Endothelial cell (in vitro differentiated cells): ENCODE results near the gene VPS37C. TPM values are rescaled to one million over a fixed set of nuclear protein-coding genes. Genes with fewer than 3 reads are reported as not detected.
"Not testable (repeated sequence)": the region's sequence is repeated elsewhere in the genome, so short reads cannot be mapped to it uniquely, and the experiment has no call there.

Experiments used
- DNase-seq: peaks from one replicate; pipeline ENCODE4 v3.0.0; 2021; ENCODE audit warnings: low spot score
- H3K27ac Mint-ChIP-seq: one replicate; pipeline ENCODE4 v1.8.0; 2021; ENCODE audit warnings: mixed read lengths, inconsistent platforms; ENCODE audit not compliant: unreplicated experiment
- H3K27me3 Mint-ChIP-seq: one replicate; pipeline ENCODE4 v1.8.0; 2021; ENCODE audit warnings: mild to moderate bottlenecking, moderate library complexity, mixed read lengths, inconsistent platforms; ENCODE audit not compliant: unreplicated experiment
- H3K36me3 Mint-ChIP-seq: one replicate; pipeline ENCODE4 v1.8.0; 2021; ENCODE audit warnings: mild to moderate bottlenecking, low read depth, mixed read lengths, inconsistent platforms; ENCODE audit not compliant: unreplicated experiment
- H3K4me1 Mint-ChIP-seq: one replicate; pipeline ENCODE4 v1.8.0; 2021; ENCODE audit warnings: mild to moderate bottlenecking, mixed read lengths, inconsistent platforms; ENCODE audit not compliant: unreplicated experiment
- H3K4me3 Mint-ChIP-seq: one replicate; pipeline ENCODE4 v1.8.0; 2021; ENCODE audit warnings: mild to moderate bottlenecking, mixed read lengths, inconsistent platforms; ENCODE audit not compliant: unreplicated experiment
- H3K9me3 Mint-ChIP-seq: one replicate; pipeline ENCODE4 v1.8.0; 2021; ENCODE audit warnings: mixed read lengths, inconsistent platforms; ENCODE audit not compliant: unreplicated experiment
- CTCF ChIP-seq: fragments of 200-600 bp; sonication (generic); IDR thresholded peaks from one replicate; pipeline ENCODE4 v1.5.0; 2021; ENCODE audit warnings: antibody characterized with exemption; ENCODE audit not compliant: unreplicated experiment
- long read RNA-seq: library from polyadenylated mRNA; unstranded; transcript quantifications from one replicate; pipeline ENCODE4 v2.0.0, GENCODE V29; 2020; ENCODE audit not compliant: unreplicated experiment
- total RNA-seq: library from RNA; stranded (reverse); fragmentation: NEBNext Ultra II Directional; extraction: Animal tissue kit (Norgen Biotek cat#: 25700); gene quantifications from one replicate; pipeline ENCODE4 v1.2.1, GENCODE V29; 2021; ENCODE audit not compliant: unreplicated experiment

VPS37C gene
- 23.9 TPM for total RNA-seq
- long read RNA-seq, partial matches to known transcripts: 0 of 2 reads
- long read RNA-seq, other reads (novel, unspliced or antisense): 2 of 2 reads

DNA sequence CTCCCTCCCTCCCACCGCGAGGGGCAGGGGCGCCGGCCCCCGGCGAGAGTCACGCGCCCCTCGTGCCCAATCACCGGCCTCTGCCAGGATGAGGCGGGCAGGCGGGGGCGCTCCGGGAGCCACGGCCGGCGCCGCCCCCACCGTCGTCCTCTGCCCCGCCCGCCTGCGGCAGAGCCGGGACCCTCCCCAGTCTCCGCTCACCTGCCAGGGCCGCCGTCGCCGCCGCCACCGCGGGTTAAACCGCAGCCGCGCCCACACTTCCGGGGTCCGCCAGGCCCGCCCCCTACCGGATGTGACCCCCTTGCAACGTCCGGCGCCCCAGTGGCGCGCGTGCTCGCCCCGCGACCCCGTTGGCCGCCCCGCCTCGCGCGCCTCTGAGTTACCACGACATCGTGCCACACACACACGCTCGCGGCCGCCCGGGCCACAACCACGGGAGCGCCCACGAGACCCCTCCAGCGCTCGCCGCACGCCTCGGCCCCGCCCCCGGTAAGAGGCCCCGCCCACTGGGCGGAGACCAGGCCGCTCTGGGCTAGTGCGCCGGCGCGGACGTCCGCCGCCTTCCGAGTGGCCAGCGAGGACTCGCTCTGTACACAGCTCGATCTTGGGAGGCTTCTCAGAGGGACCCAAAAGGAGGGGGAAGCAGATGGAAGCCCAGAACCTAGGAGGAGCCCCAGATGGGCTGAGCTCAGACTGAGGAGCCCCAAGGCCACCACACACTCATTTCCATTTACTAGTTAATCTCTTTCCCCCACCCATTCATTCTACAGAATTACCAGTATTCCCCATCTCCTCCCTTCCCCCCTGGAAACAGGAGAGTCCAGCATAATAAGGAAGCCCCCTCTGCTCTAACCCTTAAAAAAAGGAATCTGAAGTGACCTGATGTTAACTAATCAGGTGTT, at the start of gene VPS37C:
Gene VPS37C (minus strand): TSS at position 237 of the 902 bp plus-strand sequence. CDS start 22,597 bp downstream, outside the sequence.
- DNase-seq: peak; percentile 98
- H3K4me3 Mint-ChIP-seq: peak within 1 kb of the TSS; percentile 92
- H3K36me3 Mint-ChIP-seq: no peaks in the 10 kb centered on the region
- H3K4me1 Mint-ChIP-seq: peaks cover 47% of the 10 kb centered on the region
- peaks cover 6% of the 10 kb centered on the region for H3K27me3 Mint-ChIP-seq
- peak; percentile 34 for TF ChIP-seq CTCF
- no peaks in the 10 kb centered on the region for H3K9me3 Mint-ChIP-seq
- peak within 1 kb of the TSS; percentile 93 for H3K27ac Mint-ChIP-seq

DNA sequence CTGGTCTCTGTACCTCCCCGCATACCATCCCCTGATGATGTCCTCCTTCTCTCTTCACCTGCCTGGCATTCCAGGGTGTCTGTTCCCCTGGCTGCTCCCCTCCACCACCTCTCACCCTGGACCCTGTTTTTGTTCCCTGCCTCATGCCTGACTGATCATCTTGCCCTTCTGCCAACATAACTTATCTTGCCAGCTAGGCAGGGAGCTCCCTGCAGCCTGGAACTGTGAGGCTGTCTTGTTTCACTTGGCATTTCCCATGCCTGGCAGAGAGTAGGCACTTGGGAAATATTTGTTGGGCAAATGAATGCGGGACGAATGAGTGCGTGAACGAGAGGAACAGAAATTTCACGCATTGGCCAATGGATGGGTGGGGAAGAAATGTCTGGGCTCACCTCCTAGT, 49.4 kb upstream of the VPS37C start:
- H3K9me3 Mint-ChIP-seq, H3K27me3 Mint-ChIP-seq, H3K36me3 Mint-ChIP-seq, H3K4me1 Mint-ChIP-seq, DNase-seq, H3K4me3 Mint-ChIP-seq, H3K27ac Mint-ChIP-seq: not testable (repeated sequence)

- H3K27me3 Mint-ChIP-seq, H3K36me3 Mint-ChIP-seq, H3K9me3 Mint-ChIP-seq, DNase-seq, H3K27ac Mint-ChIP-seq, H3K4me3 Mint-ChIP-seq, H3K4me1 Mint-ChIP-seq: not testable (repeated sequence)
Observed at GRCh38 chr11:61207636-61208310, 46.5 kb upstream of the VPS37C start.

DNA sequence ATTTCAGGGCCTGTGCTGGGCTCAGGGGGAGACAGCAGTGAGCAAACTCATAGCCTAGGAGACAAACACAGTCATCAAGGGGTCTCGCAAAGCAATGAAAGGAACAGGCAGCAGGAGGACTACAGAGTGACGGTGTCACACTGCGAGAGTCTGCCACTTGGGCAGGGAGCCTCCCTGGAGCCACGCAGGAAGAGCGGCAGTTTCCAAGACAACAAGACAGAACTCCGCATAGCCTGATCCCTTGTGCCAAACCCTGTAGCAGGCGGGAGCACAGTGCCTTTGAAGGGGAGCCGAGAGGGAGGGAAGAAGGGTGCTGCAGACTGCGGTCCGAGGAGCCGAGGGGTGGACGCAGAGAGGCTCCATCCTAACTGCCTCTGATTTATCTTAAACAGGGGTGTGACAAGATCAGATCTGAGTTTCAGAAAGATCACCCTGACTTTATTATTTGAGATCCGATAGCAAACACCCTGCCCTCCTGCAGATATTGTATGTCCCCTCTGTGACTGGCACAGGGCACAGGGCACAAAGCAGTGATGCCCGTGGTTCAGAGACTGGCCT, 43.4 kb upstream of the VPS37C start:
- H3K27me3 Mint-ChIP-seq, H3K4me1 Mint-ChIP-seq, H3K9me3 Mint-ChIP-seq, DNase-seq, H3K4me3 Mint-ChIP-seq, H3K36me3 Mint-ChIP-seq, H3K27ac Mint-ChIP-seq: not testable (repeated sequence)

- DNase-seq, H3K4me1 Mint-ChIP-seq, H3K36me3 Mint-ChIP-seq, H3K4me3 Mint-ChIP-seq, H3K9me3 Mint-ChIP-seq, H3K27ac Mint-ChIP-seq, H3K27me3 Mint-ChIP-seq: not testable (repeated sequence)
Observed at GRCh38 chr11:61203873-61204272, 42.6 kb upstream of the VPS37C start.

- H3K9me3 Mint-ChIP-seq: not testable (repeated sequence)
Observed at GRCh38 chr11:61202950-61203746, 41.9 kb upstream of the VPS37C start, which contains the start of gene PGA3. TSS of gene PGA3 (plus strand) at chr11:61203515. CDS start at chr11:61203565, 50 bp downstream.

GRCh38 chr11:61201476-61201875, 40.2 kb upstream of the VPS37C start:
- peaks cover 3% of the 10 kb centered on the region for H3K36me3 Mint-ChIP-seq
- H3K27me3 Mint-ChIP-seq: peaks cover 9% of the 10 kb centered on the region
- peaks cover 5% of the 10 kb centered on the region for H3K9me3 Mint-ChIP-seq
- TF ChIP-seq CTCF: no peak
- DNase-seq: no peak
- no peak overlapping the region for H3K27ac Mint-ChIP-seq
- H3K4me3 Mint-ChIP-seq: no peak overlapping the region
- H3K4me1 Mint-ChIP-seq: peaks cover 9% of the 10 kb centered on the region

More at GRCh38 chr11:61202950-61203746, 41.9 kb upstream of the VPS37C start, which contains the start of gene PGA3:
- H3K36me3 Mint-ChIP-seq, H3K4me1 Mint-ChIP-seq, H3K27ac Mint-ChIP-seq, H3K27me3 Mint-ChIP-seq, DNase-seq, H3K4me3 Mint-ChIP-seq: not testable (repeated sequence)
